Measurements from ENCODE around the gene QPRT.

- no peak for TF ChIP-seq CTCF (IDR thresholded peaks at IDR 0.05)
- no peak for TF ChIP-seq POLR2A (IDR thresholded peaks at IDR 0.05)
- TF ChIP-seq POLR2AphosphoS5 (IDR thresholded peaks at IDR 0.05) = no peak
These were observed 30.1 kb downstream of the QPRT start for GRCh38 chr16:29708917-29709600.

All from sigmoid colon (tissue), 4 donors.